ENCODE data around the gene STXBP6. TPM values are rescaled to one million over a fixed set of nuclear protein-coding genes. Genes with fewer than 3 reads are reported as not detected.

The STXBP6 gene
- total RNA-seq, 1 experiment from 2014 or later = 5.3 TPM

GRCh38 chr14:24921903-24922302 is 128.0 kb downstream of the STXBP6 start:
- Histone ChIP-seq H3K4me1 (ENCODE audit: insufficient read depth, low read length, poor library complexity, severe bottlenecking) (no peaks in the 10 kb centered on the region), H3K36me3 (ENCODE audit: insufficient read depth, low read length, poor library complexity, severe bottlenecking) (no peaks in the 10 kb centered on the region), H3K9me3 (ENCODE audit: low read depth, low read length, poor library complexity, severe bottlenecking) (no peaks in the 10 kb centered on the region), H3K27me3 (replicated peaks; ENCODE audit: insufficient read depth, low read depth, low read length, poor library complexity) (no peaks in the 10 kb centered on the region), H3K4me3 (ENCODE audit: low read depth, low read length, poor library complexity, severe bottlenecking) (no peak overlapping the region), H3K27ac (ENCODE audit: low read depth, low read length, poor library complexity, severe bottlenecking) (no peak overlapping the region)
- ChIA-PET POLR2A (ENCODE audit: low non-redundant PET) (no interaction called here), CTCF (no interaction called here)
- no peak for DNase-seq (ENCODE audit: low spot score)
- intact Hi-C loops (cut with micrococcal nuclease; ENCODE audit: unreplicated experiment) = no loop called here
- TF ChIP-seq EZH2 (IDR thresholded peaks at IDR 0.05; ENCODE audit: borderline replicate concordance, low read depth, low read length, poor library complexity, severe bottlenecking) = no peak
- TF ChIP-seq, protein P1, sequence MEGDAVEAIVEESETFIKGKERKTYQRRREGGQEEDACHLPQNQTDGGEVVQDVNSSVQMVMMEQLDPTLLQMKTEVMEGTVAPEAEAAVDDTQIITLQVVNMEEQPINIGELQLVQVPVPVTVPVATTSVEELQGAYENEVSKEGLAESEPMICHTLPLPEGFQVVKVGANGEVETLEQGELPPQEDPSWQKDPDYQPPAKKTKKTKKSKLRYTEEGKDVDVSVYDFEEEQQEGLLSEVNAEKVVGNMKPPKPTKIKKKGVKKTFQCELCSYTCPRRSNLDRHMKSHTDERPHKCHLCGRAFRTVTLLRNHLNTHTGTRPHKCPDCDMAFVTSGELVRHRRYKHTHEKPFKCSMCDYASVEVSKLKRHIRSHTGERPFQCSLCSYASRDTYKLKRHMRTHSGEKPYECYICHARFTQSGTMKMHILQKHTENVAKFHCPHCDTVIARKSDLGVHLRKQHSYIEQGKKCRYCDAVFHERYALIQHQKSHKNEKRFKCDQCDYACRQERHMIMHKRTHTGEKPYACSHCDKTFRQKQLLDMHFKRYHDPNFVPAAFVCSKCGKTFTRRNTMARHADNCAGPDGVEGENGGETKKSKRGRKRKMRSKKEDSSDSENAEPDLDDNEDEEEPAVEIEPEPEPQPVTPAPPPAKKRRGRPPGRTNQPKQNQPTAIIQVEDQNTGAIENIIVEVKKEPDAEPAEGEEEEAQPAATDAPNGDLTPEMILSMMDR (conservative IDR thresholded peaks at IDR 0.05; ENCODE audit: low read depth, low read length) = no peak
- no TSS peak for BruUV-seq (replicated peaks)

- no peaks in the 10 kb centered on the region for H3K4me1 ChIP-seq (ENCODE audit: insufficient read depth, low read length, poor library complexity, severe bottlenecking)
- H3K9me3 ChIP-seq (ENCODE audit: low read depth, low read length, poor library complexity, severe bottlenecking) = no peaks in the 10 kb centered on the region
- no peak for DNase-seq (ENCODE audit: low spot score)
- intact Hi-C loops (cut with micrococcal nuclease; ENCODE audit: unreplicated experiment) = no loop called here
- no peak overlapping the region for H3K4me3 ChIP-seq (ENCODE audit: low read depth, low read length, poor library complexity, severe bottlenecking)
- ChIA-PET CTCF (no interaction called here), POLR2A (ENCODE audit: low non-redundant PET) (no interaction called here)
- no peaks in the 10 kb centered on the region for H3K36me3 ChIP-seq (ENCODE audit: insufficient read depth, low read length, poor library complexity, severe bottlenecking)
- TF ChIP-seq EZH2 (IDR thresholded peaks at IDR 0.05; ENCODE audit: borderline replicate concordance, low read depth, low read length, poor library complexity, severe bottlenecking) = no peak
- TF ChIP-seq, protein P1 (conservative IDR thresholded peaks at IDR 0.05; ENCODE audit: low read depth, low read length) = no peak
- no peaks in the 10 kb centered on the region for H3K27me3 ChIP-seq (replicated peaks; ENCODE audit: insufficient read depth, low read depth, low read length, poor library complexity)
- no TSS peak for BruUV-seq (replicated peaks)
- no peak overlapping the region for H3K27ac ChIP-seq (ENCODE audit: low read depth, low read length, poor library complexity, severe bottlenecking)
Measured at GRCh38 chr14:24920265-24921075, 129.5 kb downstream of the STXBP6 start.

- H3K27ac ChIP-seq (ENCODE audit: low read depth, low read length, poor library complexity, severe bottlenecking) = no peak overlapping the region
- no peaks in the 10 kb centered on the region for H3K36me3 ChIP-seq (ENCODE audit: insufficient read depth, low read length, poor library complexity, severe bottlenecking)
- H3K4me1 ChIP-seq (ENCODE audit: insufficient read depth, low read length, poor library complexity, severe bottlenecking) = no peaks in the 10 kb centered on the region
- DNase-seq (ENCODE audit: low spot score) = no peak
- no TSS peak for BruUV-seq (replicated peaks)
- CTCF ChIA-PET = no interaction called here
- H3K4me3 ChIP-seq (ENCODE audit: low read depth, low read length, poor library complexity, severe bottlenecking) = no peak overlapping the region
- POLR2A ChIA-PET (ENCODE audit: low non-redundant PET) = no interaction called here
- no peaks in the 10 kb centered on the region for H3K9me3 ChIP-seq (ENCODE audit: low read depth, low read length, poor library complexity, severe bottlenecking)
- intact Hi-C loops (cut with micrococcal nuclease; ENCODE audit: unreplicated experiment) = no loop called here
- H3K27me3 ChIP-seq (replicated peaks; ENCODE audit: insufficient read depth, low read depth, low read length, poor library complexity) = no peaks in the 10 kb centered on the region
- no peak for TF ChIP-seq EZH2 (IDR thresholded peaks at IDR 0.05; ENCODE audit: borderline replicate concordance, low read depth, low read length, poor library complexity, severe bottlenecking)
- TF ChIP-seq, protein P1 (conservative IDR thresholded peaks at IDR 0.05; ENCODE audit: low read depth, low read length) = no peak
Measured at GRCh38 chr14:24918822-24919221, 131.1 kb downstream of the STXBP6 start.
